ENCODE data around the gene TRIM6.
"Not testable (repeated sequence)": the region's sequence is repeated elsewhere in the genome, so short reads cannot be mapped to it uniquely, and the experiment has no call there.

Gene TRIM6, protein sequence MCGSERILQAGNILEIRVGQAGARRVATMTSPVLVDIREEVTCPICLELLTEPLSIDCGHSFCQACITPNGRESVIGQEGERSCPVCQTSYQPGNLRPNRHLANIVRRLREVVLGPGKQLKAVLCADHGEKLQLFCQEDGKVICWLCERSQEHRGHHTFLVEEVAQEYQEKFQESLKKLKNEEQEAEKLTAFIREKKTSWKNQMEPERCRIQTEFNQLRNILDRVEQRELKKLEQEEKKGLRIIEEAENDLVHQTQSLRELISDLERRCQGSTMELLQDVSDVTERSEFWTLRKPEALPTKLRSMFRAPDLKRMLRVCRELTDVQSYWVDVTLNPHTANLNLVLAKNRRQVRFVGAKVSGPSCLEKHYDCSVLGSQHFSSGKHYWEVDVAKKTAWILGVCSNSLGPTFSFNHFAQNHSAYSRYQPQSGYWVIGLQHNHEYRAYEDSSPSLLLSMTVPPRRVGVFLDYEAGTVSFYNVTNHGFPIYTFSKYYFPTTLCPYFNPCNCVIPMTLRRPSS

GRCh38 chr11:5596607-5597201 lies at the start of gene TRIM6:
Gene TRIM6 (plus strand): TSS chr11:5596637. CDS start chr11:5596898, 261 bp downstream.
- peak; percentile 15 for DNase-seq

- DNase-seq, result no peak
Measured at GRCh38 chr11:5547982-5548381, 48.5 kb upstream of the TRIM6 start.

- DNase-seq, result no peak
Measured at GRCh38 chr11:5548440-5548839, 48.0 kb upstream of the TRIM6 start, which contains the start of gene OR52H1. Gene OR52H1 (minus strand): TSS chr11:5548540. CDS start chr11:5545505, 3,035 bp downstream.

- no peak for DNase-seq
Measured at GRCh38 chr11:5550440-5551095, 45.9 kb upstream of the TRIM6 start.

DNA sequence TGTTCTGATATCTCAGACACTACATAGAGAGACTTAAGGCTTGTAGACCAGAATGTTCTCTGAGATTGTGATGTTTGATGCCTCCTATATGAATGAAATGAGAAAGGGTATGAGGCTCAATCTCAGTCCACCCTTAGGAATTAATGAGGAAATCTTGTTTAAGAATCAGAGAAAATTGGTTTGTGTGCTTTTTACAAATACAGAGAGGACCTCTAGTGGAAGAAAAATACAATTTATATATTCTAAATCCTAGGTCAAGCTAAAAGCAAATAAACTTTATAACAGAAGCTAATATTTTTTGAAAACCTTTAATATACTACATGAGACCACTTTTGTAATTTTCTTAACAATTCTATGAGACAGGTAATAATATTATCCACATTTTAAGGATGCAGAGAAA lies 43.1 kb upstream of the TRIM6 start:
- DNase-seq, result no peak

- DNase-seq, result no peak
Measured at GRCh38 chr11:5556596-5557188, 39.7 kb upstream of the TRIM6 start.

- no peak for DNase-seq
Measured at GRCh38 chr11:5557751-5558150, 38.7 kb upstream of the TRIM6 start.

- no peak for DNase-seq
Measured at GRCh38 chr11:5564259-5565019, 32.0 kb upstream of the TRIM6 start.

GRCh38 chr11:5574654-5575053 lies 21.8 kb upstream of the TRIM6 start:
- no peak for DNase-seq

DNA sequence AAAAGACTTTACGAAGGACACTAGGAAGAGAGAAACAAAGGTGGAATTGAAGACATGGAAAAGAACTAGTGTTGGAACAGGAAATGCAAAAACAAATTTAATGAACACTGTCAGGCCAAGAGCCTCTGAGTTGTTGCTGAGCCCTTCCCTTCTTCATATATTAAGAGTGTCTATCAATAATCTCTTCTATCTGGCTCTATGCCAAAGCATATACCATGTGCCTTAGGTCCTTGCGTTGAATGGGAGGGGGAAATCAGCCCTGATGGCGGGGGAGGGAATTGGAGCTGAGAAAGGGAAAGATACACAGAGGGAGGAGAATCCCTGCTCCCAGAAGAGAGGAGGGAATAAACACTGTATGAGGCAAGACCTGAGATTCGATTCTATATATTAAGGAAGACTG lies 21.3 kb upstream of the TRIM6 start:
- DNase-seq, result no peak

- DNase-seq, result no peak
Measured at GRCh38 chr11:5577101-5577500, 19.3 kb upstream of the TRIM6 start.

GRCh38 chr11:5580577-5580976 lies 15.9 kb upstream of the TRIM6 start, which contains the start of gene OR52B6:
Gene OR52B6 (plus strand): TSS chr11:5580877. CDS start chr11:5580877, 0 bp downstream.
- DNase-seq, result no peak

DNA sequence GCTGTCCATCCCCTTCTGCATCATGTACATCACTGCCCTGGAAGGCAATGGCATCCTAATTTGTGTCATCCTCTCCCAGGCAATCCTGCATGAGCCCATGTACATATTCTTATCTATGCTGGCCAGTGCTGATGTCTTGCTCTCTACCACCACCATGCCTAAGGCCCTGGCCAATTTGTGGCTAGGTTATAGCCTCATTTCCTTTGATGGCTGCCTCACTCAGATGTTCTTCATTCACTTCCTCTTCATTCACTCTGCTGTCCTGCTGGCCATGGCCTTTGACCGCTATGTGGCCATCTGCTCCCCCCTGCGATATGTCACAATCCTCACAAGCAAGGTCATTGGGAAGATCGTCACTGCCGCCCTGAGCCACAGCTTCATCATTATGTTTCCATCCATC lies 15.4 kb upstream of the TRIM6 start:
- DNase-seq, result no peak

DNA sequence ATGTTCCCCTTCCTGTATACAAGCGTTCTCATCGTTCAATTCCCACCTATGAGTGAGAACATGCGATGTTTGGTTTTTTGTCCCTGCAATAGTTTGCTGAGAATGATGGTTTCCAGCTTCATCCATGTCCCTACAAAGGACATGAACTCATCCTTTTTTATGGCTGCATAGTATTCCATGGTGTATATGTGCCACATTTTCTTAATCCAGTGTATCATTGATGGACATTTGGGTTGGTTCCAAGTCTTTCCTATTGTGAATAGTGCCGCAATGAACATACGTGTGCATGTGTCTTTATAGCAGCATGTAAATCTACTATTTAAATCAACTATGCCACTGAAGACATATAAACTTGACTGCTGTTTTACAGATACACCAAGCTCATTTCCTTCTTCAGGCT lies 12.0 kb upstream of the TRIM6 start:
- not testable (repeated sequence) for DNase-seq

DNA sequence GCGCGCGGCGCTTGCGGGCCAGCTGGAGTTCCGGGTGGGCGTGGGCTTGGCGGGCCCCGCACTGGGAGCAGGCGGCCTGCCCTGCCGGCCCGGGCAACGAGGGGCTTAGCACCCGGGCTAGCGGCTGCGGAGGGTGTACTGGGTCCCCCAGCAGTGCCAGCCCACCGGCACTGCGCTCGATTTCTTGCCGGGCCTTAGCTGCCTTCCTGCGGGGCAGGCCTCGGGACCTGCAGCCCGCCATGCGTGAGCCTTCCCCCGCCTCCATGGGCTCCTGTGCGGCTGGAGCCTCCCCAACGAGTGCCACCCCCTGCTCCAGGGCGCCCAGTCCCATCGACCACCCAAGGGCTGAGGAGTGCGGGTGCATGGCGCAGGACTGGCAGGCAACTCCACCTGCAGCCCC lies 6.5 kb upstream of the TRIM6 start:
- not testable (repeated sequence) for DNase-seq

DNA sequence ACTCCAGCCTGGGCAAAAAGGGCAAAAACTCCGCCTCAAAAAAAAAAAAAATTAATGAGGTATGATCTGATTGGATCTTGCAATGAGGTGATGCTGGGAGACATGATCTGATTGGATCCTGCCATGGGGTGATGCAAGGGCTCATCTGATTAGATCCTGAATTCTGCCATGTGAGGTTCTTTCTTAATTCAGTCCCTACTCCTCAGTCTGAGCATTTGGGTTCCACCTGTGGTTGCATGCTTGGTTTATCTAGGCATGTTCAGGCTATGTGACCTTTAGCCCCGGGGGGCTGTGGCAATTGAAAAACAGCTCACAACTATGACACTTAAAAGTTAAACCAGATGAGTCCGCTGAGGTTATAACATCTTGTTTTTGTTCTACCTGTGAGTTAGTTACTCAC lies 4.8 kb upstream of the TRIM6 start:
- no peak for DNase-seq

DNA sequence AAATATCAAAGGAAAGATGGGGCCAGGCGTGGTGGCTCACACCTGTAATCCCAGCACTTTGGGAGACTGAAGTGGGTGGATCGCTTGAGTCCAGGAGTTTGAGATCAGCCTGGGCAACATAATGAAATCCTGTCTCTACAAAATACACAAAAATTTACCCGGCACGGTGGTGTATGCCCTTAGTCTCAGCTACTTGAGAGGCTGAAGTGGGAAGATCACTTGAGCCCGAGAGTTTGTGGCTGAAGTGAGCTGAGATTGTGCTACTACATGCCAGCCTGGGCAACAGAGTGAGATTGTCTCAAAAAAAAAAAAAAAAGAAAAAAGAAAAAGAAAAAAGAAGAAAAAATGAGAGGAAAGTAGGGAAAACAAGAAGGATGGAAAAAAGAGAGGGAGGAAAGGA lies 3.8 kb upstream of the TRIM6 start:
- DNase-seq, result no peak

- DNase-seq, result no peak
Measured at GRCh38 chr11:5593146-5593545, 3.3 kb upstream of the TRIM6 start.

GRCh38 chr11:5597953-5598352 lies 1.5 kb downstream of the TRIM6 start:
- DNase-seq, result no peak

DNA sequence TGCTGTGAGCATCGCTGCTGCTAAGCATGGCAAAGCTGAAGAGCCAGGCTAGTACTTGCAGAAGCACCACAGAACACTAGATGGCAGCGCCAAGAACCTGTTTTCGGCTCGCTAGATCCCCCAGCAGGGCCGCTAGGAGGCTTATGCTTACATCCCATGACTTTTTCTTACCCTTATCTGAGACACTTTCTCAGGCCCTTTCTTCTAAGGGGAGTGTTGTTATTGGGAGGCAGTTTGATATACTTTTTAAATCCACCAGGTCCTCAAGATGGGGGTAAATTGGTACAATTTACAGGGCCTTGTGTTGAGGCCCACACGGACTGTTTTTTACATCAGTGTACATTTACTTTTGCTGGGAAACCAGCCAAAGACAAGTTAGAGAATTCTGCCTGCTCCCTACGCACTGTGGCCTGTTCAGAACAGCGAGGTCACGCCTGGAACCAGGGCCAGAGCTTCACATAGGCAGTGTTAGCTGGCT lies 4.0 kb downstream of the TRIM6 start:
- peak; percentile 73 for DNase-seq

- DNase-seq, result not testable (repeated sequence)
Measured at GRCh38 chr11:5602791-5603190, 6.4 kb downstream of the TRIM6 start.

DNA sequence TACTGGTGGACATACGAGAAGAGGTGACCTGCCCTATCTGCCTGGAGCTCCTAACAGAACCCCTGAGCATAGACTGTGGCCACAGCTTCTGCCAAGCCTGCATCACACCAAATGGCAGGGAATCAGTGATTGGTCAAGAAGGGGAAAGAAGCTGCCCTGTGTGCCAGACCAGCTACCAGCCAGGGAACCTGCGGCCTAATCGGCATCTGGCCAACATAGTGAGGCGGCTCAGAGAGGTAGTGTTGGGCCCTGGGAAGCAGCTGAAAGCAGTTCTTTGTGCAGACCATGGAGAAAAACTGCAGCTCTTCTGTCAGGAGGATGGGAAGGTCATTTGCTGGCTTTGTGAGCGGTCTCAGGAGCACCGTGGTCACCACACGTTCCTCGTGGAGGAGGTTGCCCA lies 6.9 kb downstream of the TRIM6 start:
- no peak for DNase-seq

Data from activated CD4-positive, alpha-beta T cell treated with anti-CD3 and anti-CD28 coated beads for 48 hours (primary cell).